SHP77 treated with DMSO at 0.1 percent for 48 hours (cell line): ENCODE data around the gene MEST.
"Not testable (repeated sequence)": the region's sequence is repeated elsewhere in the genome, so short reads cannot be mapped to it uniquely, and the experiment has no call there.

Source experiments
- DNase-seq: peaks from one replicate; lab custom pipeline; 2025; lab: John Stamatoyannopoulos, UW

Gene MEST

GRCh38 chr7:130491841-130492522 is at the start of gene MEST:
Gene MEST (plus strand): TSS chr7:130492085. CDS start chr7:130492314, 229 bp downstream.
- no peak for DNase-seq

GRCh38 chr7:130442601-130443000 is 49.3 kb upstream of the MEST start:
- DNase-seq: no peak

- no peak for DNase-seq
Observed at GRCh38 chr7:130444234-130444633, 47.7 kb upstream of the MEST start.

- no peak for DNase-seq
Observed at GRCh38 chr7:130444751-130445407, 47.0 kb upstream of the MEST start.

GRCh38 chr7:130446259-130446658 is 45.6 kb upstream of the MEST start:
- no peak for DNase-seq

GRCh38 chr7:130451344-130451743 is 40.5 kb upstream of the MEST start:
- not testable (repeated sequence) for DNase-seq

- no peak for DNase-seq
Observed at GRCh38 chr7:130452951-130453350, 38.9 kb upstream of the MEST start.

GRCh38 chr7:130454959-130455358 is 36.9 kb upstream of the MEST start:
- no peak for DNase-seq

GRCh38 chr7:130458257-130458656 is 33.6 kb upstream of the MEST start:
- DNase-seq: no peak

- no peak for DNase-seq
Observed at GRCh38 chr7:130461272-130461671, 30.6 kb upstream of the MEST start.

GRCh38 chr7:130463553-130464434 is 28.1 kb upstream of the MEST start:
- DNase-seq: no peak

- no peak for DNase-seq
Observed at GRCh38 chr7:130468612-130469011, 23.3 kb upstream of the MEST start.

GRCh38 chr7:130471974-130472373 is 19.9 kb upstream of the MEST start:
- DNase-seq: no peak

GRCh38 chr7:130473289-130473688 is 18.6 kb upstream of the MEST start:
- no peak for DNase-seq

GRCh38 chr7:130473876-130474275 is 18.0 kb upstream of the MEST start:
- DNase-seq: no peak

- DNase-seq: no peak
Observed at GRCh38 chr7:130475776-130476175, 16.1 kb upstream of the MEST start.

- no peak for DNase-seq
Observed at GRCh38 chr7:130476297-130477150, 15.4 kb upstream of the MEST start.

GRCh38 chr7:130478991-130479390 is 12.9 kb upstream of the MEST start:
- DNase-seq: no peak

GRCh38 chr7:130479716-130480400 is 12.0 kb upstream of the MEST start:
- no peak for DNase-seq

GRCh38 chr7:130481898-130482297 is 10.0 kb upstream of the MEST start:
- no peak for DNase-seq

GRCh38 chr7:130483031-130483430 is 8.9 kb upstream of the MEST start:
- DNase-seq: no peak
